Chondrocyte (in vitro differentiated cells): Measurements from ENCODE around the gene ZSCAN30. TPM values are rescaled to one million over a fixed set of nuclear protein-coding genes. Genes with fewer than 3 reads are reported as not detected.
A peak's percentile ranks its signal among the peaks of the same experiment; 100 is the strongest.

ENCODE experiments used
- DNase-seq: peaks from one replicate; pipeline ENCODE4 v3.0.0; 2021; ENCODE audit warnings: mixed read lengths, low spot score
- H3K27ac Mint-ChIP-seq: one replicate; pipeline ENCODE4 v1.8.0; 2021; ENCODE audit warnings: mild to moderate bottlenecking, moderate library complexity, mixed read lengths; ENCODE audit not compliant: unreplicated experiment
- H3K27me3 Mint-ChIP-seq: 2 replicates; pipeline ENCODE4 v1.8.0; 2021; ENCODE audit warnings: low read depth, mixed read lengths
- H3K36me3 Mint-ChIP-seq: 2 replicates; pipeline ENCODE4 v1.8.0; 2021; ENCODE audit warnings: low read depth, mixed read lengths
- H3K4me1 Mint-ChIP-seq: 2 replicates; pipeline ENCODE4 v1.8.0; 2021; ENCODE audit warnings: low read depth, mild to moderate bottlenecking, mixed read lengths
- H3K4me3 Mint-ChIP-seq: one replicate; pipeline ENCODE4 v1.8.0; 2021; ENCODE audit warnings: mild to moderate bottlenecking, moderate library complexity, mixed read lengths; ENCODE audit not compliant: unreplicated experiment
- H3K9me3 Mint-ChIP-seq: 2 replicates; pipeline ENCODE4 v1.8.0; 2021; ENCODE audit warnings: low read depth, mixed read lengths
- total RNA-seq: library from RNA; stranded (reverse); gene quantifications from 3 replicates; pipeline ENCODE4 v1.2.1, GENCODE V29; 2021
- TF ChIP-seq, protein P1 (sequence below): fragments of 200-600 bp; sonication (generic); IDR thresholded peaks from 2 replicates; pipeline ENCODE4 v1.5.0; 2021; ENCODE audit warnings: antibody characterized with exemption, mild to moderate bottlenecking, moderate library complexity

The ZSCAN30 gene
- total RNA-seq, 1 donor from 2014 or later = 9.8 TPM

- Mint-ChIP-seq H3K27me3 (no peaks in the 10 kb centered on the region), H3K4me1 (no peaks in the 10 kb centered on the region), H3K36me3 (peaks cover 58% of the 10 kb centered on the region), H3K27ac (no peak overlapping the region), H3K4me3 (no peak overlapping the region), H3K9me3 (peaks cover 51% of the 10 kb centered on the region)
- no peak for DNase-seq
- TF ChIP-seq, protein P1, sequence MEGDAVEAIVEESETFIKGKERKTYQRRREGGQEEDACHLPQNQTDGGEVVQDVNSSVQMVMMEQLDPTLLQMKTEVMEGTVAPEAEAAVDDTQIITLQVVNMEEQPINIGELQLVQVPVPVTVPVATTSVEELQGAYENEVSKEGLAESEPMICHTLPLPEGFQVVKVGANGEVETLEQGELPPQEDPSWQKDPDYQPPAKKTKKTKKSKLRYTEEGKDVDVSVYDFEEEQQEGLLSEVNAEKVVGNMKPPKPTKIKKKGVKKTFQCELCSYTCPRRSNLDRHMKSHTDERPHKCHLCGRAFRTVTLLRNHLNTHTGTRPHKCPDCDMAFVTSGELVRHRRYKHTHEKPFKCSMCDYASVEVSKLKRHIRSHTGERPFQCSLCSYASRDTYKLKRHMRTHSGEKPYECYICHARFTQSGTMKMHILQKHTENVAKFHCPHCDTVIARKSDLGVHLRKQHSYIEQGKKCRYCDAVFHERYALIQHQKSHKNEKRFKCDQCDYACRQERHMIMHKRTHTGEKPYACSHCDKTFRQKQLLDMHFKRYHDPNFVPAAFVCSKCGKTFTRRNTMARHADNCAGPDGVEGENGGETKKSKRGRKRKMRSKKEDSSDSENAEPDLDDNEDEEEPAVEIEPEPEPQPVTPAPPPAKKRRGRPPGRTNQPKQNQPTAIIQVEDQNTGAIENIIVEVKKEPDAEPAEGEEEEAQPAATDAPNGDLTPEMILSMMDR = no peak
Measured at GRCh38 chr18:35246831-35247230, 43.2 kb downstream of the ZSCAN30 start.

DNA sequence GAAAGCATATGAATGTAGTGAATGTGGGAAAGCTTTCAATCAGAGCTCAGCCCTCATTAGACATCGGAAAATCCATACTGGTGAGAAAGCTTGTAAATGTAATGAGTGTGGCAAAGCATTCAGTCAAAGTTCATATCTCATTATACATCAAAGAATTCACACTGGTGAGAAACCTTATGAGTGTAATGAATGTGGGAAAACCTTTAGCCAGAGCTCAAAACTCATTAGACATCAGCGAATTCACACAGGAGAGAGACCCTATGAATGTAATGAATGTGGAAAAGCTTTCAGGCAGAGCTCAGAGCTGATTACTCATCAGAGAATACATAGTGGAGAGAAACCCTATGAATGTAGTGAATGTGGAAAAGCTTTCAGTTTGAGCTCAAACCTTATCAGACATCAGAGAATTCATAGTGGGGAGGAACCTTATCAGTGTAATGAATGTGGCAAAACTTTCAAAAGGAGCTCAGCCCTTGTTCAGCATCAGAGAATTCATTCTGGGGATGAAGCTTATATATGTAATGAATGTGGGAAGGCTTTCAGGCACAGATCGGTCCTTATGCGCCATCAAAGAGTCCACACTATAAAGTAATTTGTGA lies 44.2 kb downstream of the ZSCAN30 start:
- Mint-ChIP-seq H3K27ac (no peak overlapping the region), H3K4me1 (no peaks in the 10 kb centered on the region), H3K27me3 (no peaks in the 10 kb centered on the region), H3K9me3 (peaks cover 43% of the 10 kb centered on the region), H3K4me3 (no peak overlapping the region), H3K36me3 (peaks cover 57% of the 10 kb centered on the region)
- TF ChIP-seq, protein P1 = no peak
- no peak for DNase-seq

DNA sequence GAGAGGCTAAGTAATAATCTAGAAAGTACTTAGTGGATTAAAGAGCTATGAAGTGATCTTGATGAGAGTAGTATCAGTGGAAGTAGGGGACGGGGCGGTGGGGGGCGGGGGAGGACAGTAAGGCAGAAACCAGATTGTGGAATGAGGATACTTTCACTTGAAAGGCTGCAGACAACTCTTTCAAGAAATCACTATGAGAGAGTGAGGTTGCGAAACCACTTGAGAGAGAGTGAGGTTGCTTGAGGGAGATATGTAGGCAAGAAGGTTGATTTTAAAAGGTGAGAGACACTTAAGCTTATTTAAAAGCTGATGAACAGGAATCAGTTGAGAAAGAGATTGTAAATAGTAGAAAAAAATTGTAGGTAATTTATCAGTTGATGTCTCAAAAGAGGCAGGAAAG lies 45.4 kb downstream of the ZSCAN30 start:
- Mint-ChIP-seq H3K4me3 (no peak overlapping the region), H3K9me3 (peaks cover 36% of the 10 kb centered on the region), H3K27me3 (no peaks in the 10 kb centered on the region), H3K27ac (no peak overlapping the region), H3K36me3 (peaks cover 54% of the 10 kb centered on the region), H3K4me1 (peaks cover 4% of the 10 kb centered on the region)
- no peak for DNase-seq
- TF ChIP-seq, protein P1 = no peak

- peaks cover 42% of the 10 kb centered on the region for H3K36me3 Mint-ChIP-seq
- H3K4me3 Mint-ChIP-seq = no peak overlapping the region
- peaks cover 4% of the 10 kb centered on the region for H3K4me1 Mint-ChIP-seq
Measured at GRCh38 chr18:35242426-35242825, 47.6 kb downstream of the ZSCAN30 start.

GRCh38 chr18:35241448-35241804 lies 48.6 kb downstream of the ZSCAN30 start:
- DNase-seq = no peak
- H3K27ac Mint-ChIP-seq = peak overlapping the region; percentile 98
- H3K36me3 Mint-ChIP-seq = peaks cover 33% of the 10 kb centered on the region
- H3K27me3 Mint-ChIP-seq = no peaks in the 10 kb centered on the region
- TF ChIP-seq, protein P1 = no peak
- peaks cover 27% of the 10 kb centered on the region for H3K9me3 Mint-ChIP-seq
- H3K4me1 Mint-ChIP-seq = peaks cover 8% of the 10 kb centered on the region
- peak overlapping the region; percentile 87 for H3K4me3 Mint-ChIP-seq

More at GRCh38 chr18:35242426-35242825, 47.6 kb downstream of the ZSCAN30 start:
- TF ChIP-seq, protein P1 = no peak
- Mint-ChIP-seq H3K27me3 (no peaks in the 10 kb centered on the region), H3K27ac (no peak overlapping the region), H3K9me3 (peaks cover 32% of the 10 kb centered on the region)
- DNase-seq = no peak
